ENCODE data around the gene SIRT7.

Gene SIRT7

GRCh38 chr17:81934850-81935708 lies 17.1 kb upstream of the SIRT7 start:
- TF ChIP-seq CTCF (IDR thresholded peaks at IDR 0.05; ENCODE audit: insufficient read depth, missing control alignments), result no peak
- FAIRE-seq, result no peak
- DNase-seq (ENCODE audit: insufficient read length, low spot score), result no peak

DNA sequence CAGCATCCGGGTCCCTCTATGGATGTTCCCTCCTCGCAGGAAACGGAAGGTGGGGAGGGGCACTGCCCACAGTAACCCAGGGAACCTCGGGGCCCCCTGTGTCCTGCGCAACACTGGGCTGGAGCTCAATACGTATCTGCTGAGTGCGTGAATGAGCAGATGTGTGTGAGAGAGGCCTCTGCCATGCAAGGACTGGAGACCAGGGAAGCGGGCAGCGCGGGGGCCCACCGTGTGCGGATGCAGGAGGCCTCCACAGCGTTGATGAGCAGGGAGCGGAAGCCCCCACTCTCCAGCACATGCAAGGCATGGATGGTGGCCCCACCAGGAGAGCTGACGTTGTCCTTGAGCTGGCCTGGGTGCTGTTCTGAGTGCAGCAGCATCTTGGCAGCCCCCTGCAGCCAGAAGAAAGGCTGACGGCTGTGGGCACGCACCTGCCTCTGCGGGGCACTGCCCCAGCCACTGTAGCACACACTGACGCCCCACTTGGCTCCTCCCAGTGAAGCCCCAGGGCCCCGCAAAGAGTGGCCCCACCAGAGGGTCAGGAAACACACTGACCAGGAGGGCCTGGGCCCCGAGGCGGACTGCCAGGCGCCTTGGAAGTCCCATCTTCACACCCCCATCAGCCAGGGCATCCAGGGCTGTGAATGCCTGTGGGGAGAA lies 16.3 kb upstream of the SIRT7 start:
- no peak for DNase-seq (ENCODE audit: insufficient read length, low spot score)
- FAIRE-seq, result no peak
- TF ChIP-seq CTCF (IDR thresholded peaks at IDR 0.05; ENCODE audit: insufficient read depth, missing control alignments), result no peak

DNA sequence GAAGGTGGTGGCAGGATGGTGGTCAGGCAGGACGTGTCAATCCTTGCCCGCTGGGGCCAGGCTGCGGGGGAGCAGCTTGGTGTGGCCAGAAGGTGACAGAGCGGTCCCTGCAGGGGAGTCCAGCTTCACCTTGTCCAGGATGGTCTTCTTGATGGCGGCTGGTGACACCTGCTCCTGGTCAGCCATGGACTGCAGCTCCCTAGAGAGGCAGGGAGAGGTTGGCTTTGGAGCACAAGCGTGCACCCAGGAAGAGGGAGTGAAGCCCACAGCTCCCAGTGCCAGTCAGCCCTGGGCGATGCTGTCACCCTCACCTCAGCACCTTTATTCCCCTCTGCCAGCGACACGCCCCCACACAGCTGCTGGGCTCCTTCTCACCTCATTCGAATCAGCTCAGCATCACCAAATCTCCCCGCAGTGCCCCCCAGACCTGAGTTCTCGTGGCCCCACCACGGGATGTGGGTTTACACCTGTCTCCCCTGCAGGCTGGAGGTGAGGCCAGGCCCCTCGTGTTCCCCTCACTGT lies 15.3 kb upstream of the SIRT7 start:
- FAIRE-seq (no peak), DNase-seq (ENCODE audit: insufficient read length, low spot score) (no peak)
- TF ChIP-seq CTCF (IDR thresholded peaks at IDR 0.05; ENCODE audit: insufficient read depth, missing control alignments), result no peak

- DNase-seq (ENCODE audit: insufficient read length, low spot score) (no peak), FAIRE-seq (no peak)
- no peak for TF ChIP-seq CTCF (IDR thresholded peaks at IDR 0.05; ENCODE audit: insufficient read depth, missing control alignments)
Observed at GRCh38 chr17:81932333-81932983, 14.5 kb upstream of the SIRT7 start.

GRCh38 chr17:81931557-81932332 lies 13.8 kb upstream of the SIRT7 start:
- DNase-seq (ENCODE audit: insufficient read length, low spot score) (no peak), FAIRE-seq (no peak)
- TF ChIP-seq CTCF (IDR thresholded peaks at IDR 0.05; ENCODE audit: insufficient read depth, missing control alignments), result peak; percentile 17

- no peak for TF ChIP-seq CTCF (IDR thresholded peaks at IDR 0.05; ENCODE audit: insufficient read depth, missing control alignments)
- FAIRE-seq, result no peak
Observed at GRCh38 chr17:81931189-81931556, 13.2 kb upstream of the SIRT7 start.

More at GRCh38 chr17:81931189-81931556, 13.2 kb upstream of the SIRT7 start:
- DNase-seq (ENCODE audit: insufficient read length, low spot score), result no peak

All from D721Med (cell line).